ENCODE results near the gene NTF4.
"Not testable (repeated sequence)": the region's sequence is repeated elsewhere in the genome, so short reads cannot be mapped to it uniquely, and the experiment has no call there.

DNA sequence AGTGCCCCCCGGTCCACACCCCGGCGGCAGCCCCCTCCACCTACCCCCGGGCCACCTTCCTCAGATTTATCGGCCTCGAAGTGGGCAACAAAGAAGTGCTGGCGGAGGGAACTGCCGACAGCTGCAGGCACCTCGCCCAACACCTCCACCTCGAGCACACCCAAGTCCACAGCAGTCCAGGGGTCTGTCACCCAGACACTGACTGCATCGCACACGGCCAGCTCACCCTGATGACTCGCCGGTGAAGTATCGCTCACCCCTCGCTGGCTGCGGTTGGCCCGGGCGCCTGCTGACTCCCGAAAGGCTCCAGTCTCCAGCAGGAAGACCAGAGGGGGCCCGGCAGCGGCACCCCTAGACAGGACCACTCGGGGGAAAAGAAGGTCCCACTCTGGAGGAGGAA, 39.0 kb downstream of the NTF4 start:
- TF ChIP-seq MAX (IDR thresholded peaks at IDR 0.05); RFX5 (IDR thresholded peaks at IDR 0.05; ENCODE audit: low read depth, low read length); SIN3A (IDR thresholded peaks at IDR 0.05; ENCODE audit: borderline replicate concordance, low read depth, low read length); PRDM10 (CRISPR knock-in tag; IDR thresholded peaks at IDR 0.05; ENCODE audit: low read depth); TAF1 (CRISPR knock-in tag; IDR thresholded peaks at IDR 0.05); ASH2L (IDR thresholded peaks at IDR 0.05; ENCODE audit: insufficient read length, low read depth, low read length); NBN (conservative IDR thresholded peaks at IDR 0.05); ZNF747 (CRISPR knock-in tag; IDR thresholded peaks at IDR 0.05; ENCODE audit: borderline replicate concordance); ZNF431 (CRISPR knock-in tag; IDR thresholded peaks at IDR 0.05; ENCODE audit: borderline replicate concordance, low read depth): not testable (repeated sequence)

Measured in HepG2 (cell line).